Mesothelial cell of epicardium (in vitro differentiated cells): ENCODE results near the gene CROCC2. TPM values are rescaled to one million over a fixed set of nuclear protein-coding genes. Genes with fewer than 3 reads are reported as not detected.

Source experiments
- DNase-seq, 2 experiments: peaks; one replicate each; pipeline ENCODE4 v3.0.0; 2021; ENCODE audit warnings: low spot score in 2 of 2; ENCODE audit not compliant: unreplicated experiment in 2 of 2
- H3K27ac Mint-ChIP-seq: 2 replicates; pipeline ENCODE4 v1.8.0; 2021; ENCODE audit warnings: mixed read lengths
- H3K27me3 Mint-ChIP-seq: 2 replicates; pipeline ENCODE4 v1.8.0; 2021; ENCODE audit warnings: low read depth, mixed read lengths
- H3K36me3 Mint-ChIP-seq: 2 replicates; pipeline ENCODE4 v1.8.0; 2021; ENCODE audit warnings: mixed read lengths
- H3K4me1 Mint-ChIP-seq: 2 replicates; pipeline ENCODE4 v1.8.0; 2021; ENCODE audit warnings: mixed read lengths
- H3K4me3 Mint-ChIP-seq: 2 replicates; pipeline ENCODE4 v1.8.0; 2021; ENCODE audit warnings: mild to moderate bottlenecking, moderate library complexity, mixed read lengths
- H3K9me3 Mint-ChIP-seq: 2 replicates; pipeline ENCODE4 v1.8.0; 2021; ENCODE audit warnings: mixed read lengths
- total RNA-seq: library from RNA; stranded (reverse); gene quantifications from 3 replicates; pipeline ENCODE4 v1.2.1, GENCODE V29; 2021
- TF ChIP-seq, protein P1 (sequence below): fragments of 200-600 bp; sonication (generic); IDR thresholded peaks from one replicate; pipeline ENCODE4 v1.5.0; 2021; ENCODE audit warnings: antibody characterized with exemption; ENCODE audit not compliant: unreplicated experiment

CROCC2 gene
- total RNA-seq, 1 donor from 2014 or later, result 0.16 TPM

DNA sequence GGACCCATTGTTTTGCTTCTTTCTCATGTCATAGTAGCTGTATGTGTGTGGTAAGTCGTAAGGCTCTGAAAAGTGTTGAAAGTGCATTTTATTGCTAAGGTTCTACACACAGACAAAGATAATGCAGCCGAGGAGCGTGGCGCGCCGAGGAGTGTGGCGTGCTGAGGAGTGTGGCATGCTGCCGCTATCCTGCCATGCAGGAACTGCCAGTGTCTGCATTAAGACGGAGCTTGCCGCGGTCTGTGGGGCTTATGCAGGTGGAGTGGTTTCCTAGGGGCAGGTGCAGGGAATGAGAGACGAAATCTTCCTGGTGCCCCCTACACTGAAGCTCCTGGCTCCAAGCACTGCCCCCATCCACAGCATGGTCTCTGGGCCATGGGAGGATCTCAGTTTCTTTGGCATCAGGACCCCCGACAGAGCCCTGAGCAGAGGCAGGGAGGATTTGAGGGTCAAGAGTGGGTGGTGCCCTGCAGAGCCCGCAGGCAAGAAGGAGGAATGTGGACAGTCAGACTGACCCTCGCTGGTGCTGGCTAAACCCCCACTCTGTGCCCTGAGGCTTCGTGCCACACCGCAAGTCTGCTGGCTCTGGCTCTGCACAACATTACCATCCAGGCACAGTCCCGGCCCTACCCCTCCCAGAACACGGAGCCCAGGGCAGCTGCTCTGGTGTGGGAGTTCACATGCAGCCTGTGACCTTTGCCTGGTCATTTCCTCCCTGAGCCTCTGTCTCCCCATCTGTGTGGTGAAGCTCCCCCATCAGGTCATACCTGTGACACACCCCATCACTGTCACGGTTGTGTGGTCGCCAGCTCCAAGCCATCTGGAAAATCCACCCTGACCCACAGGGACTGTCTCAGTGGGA lies 95.5 kb downstream of the CROCC2 start:
- Mint-ChIP-seq H3K36me3 (peaks cover 7% of the 10 kb centered on the region), H3K27ac (no peak overlapping the region), H3K4me1 (peaks cover 7% of the 10 kb centered on the region), H3K4me3 (no peak overlapping the region), H3K9me3 (peaks cover 19% of the 10 kb centered on the region), H3K27me3 (peaks cover 38% of the 10 kb centered on the region)
- DNase-seq, result peak; percentile 14 to 17
- TF ChIP-seq, protein P1, sequence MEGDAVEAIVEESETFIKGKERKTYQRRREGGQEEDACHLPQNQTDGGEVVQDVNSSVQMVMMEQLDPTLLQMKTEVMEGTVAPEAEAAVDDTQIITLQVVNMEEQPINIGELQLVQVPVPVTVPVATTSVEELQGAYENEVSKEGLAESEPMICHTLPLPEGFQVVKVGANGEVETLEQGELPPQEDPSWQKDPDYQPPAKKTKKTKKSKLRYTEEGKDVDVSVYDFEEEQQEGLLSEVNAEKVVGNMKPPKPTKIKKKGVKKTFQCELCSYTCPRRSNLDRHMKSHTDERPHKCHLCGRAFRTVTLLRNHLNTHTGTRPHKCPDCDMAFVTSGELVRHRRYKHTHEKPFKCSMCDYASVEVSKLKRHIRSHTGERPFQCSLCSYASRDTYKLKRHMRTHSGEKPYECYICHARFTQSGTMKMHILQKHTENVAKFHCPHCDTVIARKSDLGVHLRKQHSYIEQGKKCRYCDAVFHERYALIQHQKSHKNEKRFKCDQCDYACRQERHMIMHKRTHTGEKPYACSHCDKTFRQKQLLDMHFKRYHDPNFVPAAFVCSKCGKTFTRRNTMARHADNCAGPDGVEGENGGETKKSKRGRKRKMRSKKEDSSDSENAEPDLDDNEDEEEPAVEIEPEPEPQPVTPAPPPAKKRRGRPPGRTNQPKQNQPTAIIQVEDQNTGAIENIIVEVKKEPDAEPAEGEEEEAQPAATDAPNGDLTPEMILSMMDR, result no peak

DNA sequence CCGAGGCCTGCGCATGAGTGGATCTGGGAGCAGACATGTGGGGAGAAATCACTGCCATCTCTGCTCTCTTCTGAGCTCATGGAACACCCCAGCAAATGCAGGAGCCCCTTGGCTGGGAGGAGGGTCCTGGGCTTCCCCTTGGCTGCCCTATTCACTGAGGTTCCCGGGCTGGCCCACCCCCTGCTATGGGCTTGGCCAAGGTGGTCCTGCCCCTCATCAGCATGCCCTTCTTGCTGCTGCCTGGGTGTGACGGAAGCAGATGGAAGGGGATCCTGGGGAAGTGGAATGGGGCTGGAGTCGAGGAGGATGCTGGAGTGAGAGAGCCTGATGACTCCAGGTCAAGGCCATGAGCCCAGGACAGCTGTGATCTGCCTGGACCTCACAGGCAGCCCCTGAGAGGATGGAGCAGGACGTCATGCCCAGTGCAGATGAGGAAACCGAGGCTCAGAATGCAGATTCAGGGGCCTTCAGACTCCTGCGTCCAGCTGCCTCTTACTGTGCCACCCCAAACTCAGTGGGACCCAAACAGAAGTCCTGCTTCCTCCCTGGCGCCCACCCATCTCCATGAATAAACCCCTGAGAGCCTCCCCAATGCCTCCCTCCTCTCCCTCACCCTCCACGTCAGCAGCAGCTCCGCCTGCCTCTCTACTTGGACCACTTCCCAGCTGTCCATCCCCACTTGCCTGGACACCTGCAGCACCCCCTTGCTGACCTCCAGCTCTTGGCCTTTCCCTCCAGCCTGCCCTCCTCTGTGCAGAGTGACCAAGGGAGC lies 96.3 kb downstream of the CROCC2 start:
- Mint-ChIP-seq H3K27ac (no peak overlapping the region), H3K27me3 (peaks cover 31% of the 10 kb centered on the region), H3K4me3 (no peak overlapping the region), H3K36me3 (peaks cover 7% of the 10 kb centered on the region), H3K4me1 (peaks cover 1% of the 10 kb centered on the region), H3K9me3 (peaks cover 19% of the 10 kb centered on the region)
- TF ChIP-seq, protein P1, result no peak
- DNase-seq, result peak; percentile 12 to 27

DNA sequence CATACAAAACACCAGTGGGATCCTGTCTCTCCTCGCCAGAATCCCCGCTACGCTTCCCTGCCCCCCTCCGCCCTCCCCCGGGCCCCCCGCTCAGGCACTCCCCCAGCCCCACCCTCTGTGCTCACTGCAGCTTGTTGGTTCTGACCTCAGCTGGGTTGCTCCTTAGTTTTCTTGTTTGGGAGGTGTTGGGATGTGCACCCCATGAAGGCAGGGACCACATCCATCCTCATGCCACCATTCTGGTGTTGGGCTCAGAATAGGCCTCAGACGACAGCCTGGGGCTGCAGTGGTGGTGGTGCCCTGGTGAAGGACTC lies 96.9 kb downstream of the CROCC2 start:
- H3K36me3 Mint-ChIP-seq, result peaks cover 7% of the 10 kb centered on the region
- H3K27me3 Mint-ChIP-seq, result peaks cover 29% of the 10 kb centered on the region
- no peak overlapping the region for H3K4me3 Mint-ChIP-seq
- TF ChIP-seq, protein P1, result no peak
- no peak overlapping the region for H3K27ac Mint-ChIP-seq
- peaks cover 19% of the 10 kb centered on the region for H3K9me3 Mint-ChIP-seq
- no peak for DNase-seq
- H3K4me1 Mint-ChIP-seq, result no peaks in the 10 kb centered on the region

DNA sequence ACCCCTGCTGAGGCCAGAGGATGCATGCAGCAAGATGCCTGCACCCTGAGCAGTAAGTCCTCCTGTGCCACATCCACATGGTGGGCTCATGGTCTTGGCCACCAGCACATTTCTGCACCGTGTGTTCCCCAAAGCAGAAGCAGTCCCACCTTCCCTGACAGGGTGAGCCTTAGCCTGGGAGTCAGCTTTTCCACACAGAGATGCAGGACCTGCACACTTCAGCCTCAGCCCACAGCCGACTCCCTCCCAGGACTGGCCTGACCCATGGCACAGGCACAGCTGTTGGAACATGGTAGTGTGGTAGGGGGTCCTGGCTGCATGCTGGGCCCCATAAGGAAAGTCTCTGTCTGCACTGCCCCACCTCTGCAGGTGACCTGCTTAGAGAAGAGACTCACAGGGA lies 97.2 kb downstream of the CROCC2 start:
- DNase-seq, result no peak
- H3K27me3 Mint-ChIP-seq, result peaks cover 29% of the 10 kb centered on the region
- no peak overlapping the region for H3K27ac Mint-ChIP-seq
- peaks cover 19% of the 10 kb centered on the region for H3K9me3 Mint-ChIP-seq
- no peak overlapping the region for H3K4me3 Mint-ChIP-seq
- TF ChIP-seq, protein P1, result no peak
- peaks cover 7% of the 10 kb centered on the region for H3K36me3 Mint-ChIP-seq
- H3K4me1 Mint-ChIP-seq, result no peaks in the 10 kb centered on the region

DNA sequence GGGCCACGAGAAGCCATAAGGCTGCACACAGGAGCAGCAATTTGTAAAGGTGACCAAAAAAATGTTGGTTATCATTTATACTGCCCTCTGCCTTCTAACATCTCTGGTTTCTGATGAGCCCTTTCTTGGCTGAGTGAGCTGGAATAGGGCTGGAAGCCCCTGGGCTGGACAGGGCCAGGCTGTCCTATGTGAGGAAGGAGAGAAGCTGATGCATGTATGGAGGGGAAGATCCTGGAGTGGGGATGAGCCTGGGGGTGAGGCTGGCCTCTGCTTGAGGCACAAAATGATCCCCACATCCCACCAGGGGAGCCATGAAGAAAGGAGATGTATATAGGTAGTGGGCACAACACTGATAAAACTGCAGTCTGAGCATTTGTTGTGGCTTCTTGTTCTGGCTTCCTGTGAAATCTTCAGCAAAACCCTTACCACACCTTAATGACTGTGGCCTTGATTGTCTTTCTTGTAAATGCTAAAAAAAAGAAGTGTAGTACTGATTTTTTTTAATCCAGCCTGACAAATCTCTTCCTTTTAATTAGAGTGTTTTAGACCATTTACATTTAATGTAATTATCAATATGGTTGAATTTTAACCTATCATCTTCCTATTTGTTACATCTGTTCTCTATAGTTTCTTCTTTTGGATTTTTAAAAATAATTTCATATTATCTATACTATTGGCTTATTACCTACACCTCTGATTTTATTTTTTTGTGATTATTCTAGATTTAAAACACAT lies 97.9 kb downstream of the CROCC2 start:
- no peak overlapping the region for H3K27ac Mint-ChIP-seq
- H3K4me1 Mint-ChIP-seq, result peaks cover 3% of the 10 kb centered on the region
- no peak overlapping the region for H3K4me3 Mint-ChIP-seq
- peaks cover 29% of the 10 kb centered on the region for H3K27me3 Mint-ChIP-seq
- H3K9me3 Mint-ChIP-seq, result peaks cover 19% of the 10 kb centered on the region
- no peak for DNase-seq
- peaks cover 7% of the 10 kb centered on the region for H3K36me3 Mint-ChIP-seq
- TF ChIP-seq, protein P1, result no peak
